Panc1 (cell line): Measurements from ENCODE around the gene PRPF31.

ENCODE experiments used
- POLR2AphosphoS5 ChIP-seq: IDR thresholded peaks from 2 replicates; pipeline ENCODE4 v1.6.1; 2012; ENCODE audit warnings: mild to moderate bottlenecking, low read depth, low read length, moderate library complexity
- SIN3A ChIP-seq: IDR thresholded peaks from 2 replicates; pipeline ENCODE4 v1.6.1; 2012; ENCODE audit warnings: low read depth, mild to moderate bottlenecking, low read length, moderate library complexity, borderline replicate concordance; ENCODE audit not compliant: insufficient read depth
- TCF7L2 ChIP-seq: IDR thresholded peaks from 2 replicates; pipeline ENCODE4 v1.6.1; 2011; ENCODE audit warnings: mild to moderate bottlenecking, low read depth, low read length, inconsistent platforms
- TF ChIP-seq, protein P1 (sequence below): fragments of 450-650 bp; IDR thresholded peaks from 2 replicates; pipeline ENCODE4 v1.5.1; 2017; ENCODE audit warnings: mild to moderate bottlenecking
- TF ChIP-seq, protein P2 (sequence below), 2 experiments: IDR thresholded peaks; 2 replicates each; pipeline ENCODE4 v1.6.1; 2011 to 2012; ENCODE audit warnings: low read depth in 2 of 2, control low read depth in 1 of 2, low read length in 1 of 2, mild to moderate bottlenecking in 1 of 2, moderate library complexity in 1 of 2; ENCODE audit not compliant: insufficient read depth in 1 of 2

DNA sequence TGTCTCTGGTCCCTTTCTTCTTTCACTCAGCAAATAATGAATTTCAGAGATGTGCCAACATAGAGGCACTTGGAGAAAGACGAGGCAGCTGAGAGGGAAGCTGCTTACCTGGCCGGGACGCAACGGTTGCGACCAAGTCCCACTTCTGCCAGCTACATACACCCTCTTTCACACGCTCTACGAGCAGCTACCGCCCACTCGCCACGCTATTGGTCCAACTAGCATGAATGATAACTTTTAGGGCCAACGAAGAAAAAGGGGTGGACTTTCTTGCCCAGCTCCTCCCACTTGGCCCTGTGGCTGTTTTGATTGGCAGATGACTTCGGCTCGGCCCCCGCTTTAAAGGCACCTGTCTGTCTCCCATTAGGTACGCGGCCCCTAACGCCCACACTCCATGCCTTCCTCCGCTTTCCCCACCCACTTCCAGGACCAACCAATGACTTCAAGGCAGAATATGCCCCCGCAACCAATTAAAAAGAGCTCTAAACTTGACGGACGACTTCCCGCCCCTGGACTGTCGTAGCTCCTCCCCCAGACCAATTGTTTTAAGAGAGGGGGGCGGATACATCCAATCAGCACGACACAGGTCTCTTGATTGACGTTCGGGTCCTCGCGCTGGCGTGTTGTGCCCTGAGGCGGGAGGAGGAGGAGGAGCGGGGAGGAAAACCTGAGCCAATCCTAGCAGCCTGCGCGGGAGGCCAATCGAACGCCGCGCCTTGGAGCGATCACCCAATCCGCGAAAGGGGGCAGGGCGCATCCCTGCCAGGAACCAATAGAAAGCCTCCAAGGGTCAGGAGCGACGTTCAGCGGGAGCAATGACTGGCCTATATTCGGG lies 21.5 kb downstream of the PRPF31 start:
- TF ChIP-seq, protein P1, sequence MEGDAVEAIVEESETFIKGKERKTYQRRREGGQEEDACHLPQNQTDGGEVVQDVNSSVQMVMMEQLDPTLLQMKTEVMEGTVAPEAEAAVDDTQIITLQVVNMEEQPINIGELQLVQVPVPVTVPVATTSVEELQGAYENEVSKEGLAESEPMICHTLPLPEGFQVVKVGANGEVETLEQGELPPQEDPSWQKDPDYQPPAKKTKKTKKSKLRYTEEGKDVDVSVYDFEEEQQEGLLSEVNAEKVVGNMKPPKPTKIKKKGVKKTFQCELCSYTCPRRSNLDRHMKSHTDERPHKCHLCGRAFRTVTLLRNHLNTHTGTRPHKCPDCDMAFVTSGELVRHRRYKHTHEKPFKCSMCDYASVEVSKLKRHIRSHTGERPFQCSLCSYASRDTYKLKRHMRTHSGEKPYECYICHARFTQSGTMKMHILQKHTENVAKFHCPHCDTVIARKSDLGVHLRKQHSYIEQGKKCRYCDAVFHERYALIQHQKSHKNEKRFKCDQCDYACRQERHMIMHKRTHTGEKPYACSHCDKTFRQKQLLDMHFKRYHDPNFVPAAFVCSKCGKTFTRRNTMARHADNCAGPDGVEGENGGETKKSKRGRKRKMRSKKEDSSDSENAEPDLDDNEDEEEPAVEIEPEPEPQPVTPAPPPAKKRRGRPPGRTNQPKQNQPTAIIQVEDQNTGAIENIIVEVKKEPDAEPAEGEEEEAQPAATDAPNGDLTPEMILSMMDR = no peak
- TF ChIP-seq, protein P2, sequence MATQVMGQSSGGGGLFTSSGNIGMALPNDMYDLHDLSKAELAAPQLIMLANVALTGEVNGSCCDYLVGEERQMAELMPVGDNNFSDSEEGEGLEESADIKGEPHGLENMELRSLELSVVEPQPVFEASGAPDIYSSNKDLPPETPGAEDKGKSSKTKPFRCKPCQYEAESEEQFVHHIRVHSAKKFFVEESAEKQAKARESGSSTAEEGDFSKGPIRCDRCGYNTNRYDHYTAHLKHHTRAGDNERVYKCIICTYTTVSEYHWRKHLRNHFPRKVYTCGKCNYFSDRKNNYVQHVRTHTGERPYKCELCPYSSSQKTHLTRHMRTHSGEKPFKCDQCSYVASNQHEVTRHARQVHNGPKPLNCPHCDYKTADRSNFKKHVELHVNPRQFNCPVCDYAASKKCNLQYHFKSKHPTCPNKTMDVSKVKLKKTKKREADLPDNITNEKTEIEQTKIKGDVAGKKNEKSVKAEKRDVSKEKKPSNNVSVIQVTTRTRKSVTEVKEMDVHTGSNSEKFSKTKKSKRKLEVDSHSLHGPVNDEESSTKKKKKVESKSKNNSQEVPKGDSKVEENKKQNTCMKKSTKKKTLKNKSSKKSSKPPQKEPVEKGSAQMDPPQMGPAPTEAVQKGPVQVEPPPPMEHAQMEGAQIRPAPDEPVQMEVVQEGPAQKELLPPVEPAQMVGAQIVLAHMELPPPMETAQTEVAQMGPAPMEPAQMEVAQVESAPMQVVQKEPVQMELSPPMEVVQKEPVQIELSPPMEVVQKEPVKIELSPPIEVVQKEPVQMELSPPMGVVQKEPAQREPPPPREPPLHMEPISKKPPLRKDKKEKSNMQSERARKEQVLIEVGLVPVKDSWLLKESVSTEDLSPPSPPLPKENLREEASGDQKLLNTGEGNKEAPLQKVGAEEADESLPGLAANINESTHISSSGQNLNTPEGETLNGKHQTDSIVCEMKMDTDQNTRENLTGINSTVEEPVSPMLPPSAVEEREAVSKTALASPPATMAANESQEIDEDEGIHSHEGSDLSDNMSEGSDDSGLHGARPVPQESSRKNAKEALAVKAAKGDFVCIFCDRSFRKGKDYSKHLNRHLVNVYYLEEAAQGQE (IDR thresholded peaks at IDR 0.05; ENCODE audit: insufficient read depth in 1 of 2, low read depth in 2 of 2, low read length in 1 of 2) = no peak
- TF ChIP-seq POLR2AphosphoS5 (peak; percentile 86), SIN3A (0 out of 2 replicates have a peak, but pooled peaks have one; percentile 80), TCF7L2 (peak; percentile 33; the same call in 1 of the 2 replicates)
